GM10847 (cell line): Measurements from ENCODE around the gene UBN2.
A peak's percentile ranks its signal among the peaks of the same experiment; 100 is the strongest.

Source experiments
- POLR2A ChIP-seq: IDR thresholded peaks from 2 replicates; pipeline ENCODE4 v1.6.1; 2011; ENCODE audit not compliant: insufficient read length; ENCODE audit errors: extremely low read depth

UBN2 gene

GRCh38 chr7:139330333-139331030 lies 99.4 kb downstream of the UBN2 start:
- TF ChIP-seq POLR2A, result no peak

GRCh38 chr7:139332697-139333359 lies 101.8 kb downstream of the UBN2 start:
- TF ChIP-seq POLR2A, result no peak

- TF ChIP-seq POLR2A, result no peak
Observed at GRCh38 chr7:139334399-139335150, 103.5 kb downstream of the UBN2 start.

- no peak for TF ChIP-seq POLR2A
Observed at GRCh38 chr7:139339025-139339424, 108.0 kb downstream of the UBN2 start.

GRCh38 chr7:139339698-139340036 lies 108.6 kb downstream of the UBN2 start:
- TF ChIP-seq POLR2A, result no peak

GRCh38 chr7:139340037-139340807 lies 109.2 kb downstream of the UBN2 start:
- peak; percentile 23 for TF ChIP-seq POLR2A

- TF ChIP-seq POLR2A, result no peak
Observed at GRCh38 chr7:139340808-139341057, 109.7 kb downstream of the UBN2 start.

- peak; percentile 49 for TF ChIP-seq POLR2A
Observed at GRCh38 chr7:139341058-139341775, 110.2 kb downstream of the UBN2 start, which contains the start of gene FMC1. TSS of gene FMC1 (plus strand) at chr7:139341337. CDS start at chr7:139341385, 48 bp downstream.

- TF ChIP-seq POLR2A, result no peak
Observed at GRCh38 chr7:139341776-139342226, 110.8 kb downstream of the UBN2 start.

GRCh38 chr7:139345042-139345441 lies 114.0 kb downstream of the UBN2 start:
- no peak for TF ChIP-seq POLR2A

GRCh38 chr7:139351027-139351426 lies 120.0 kb downstream of the UBN2 start:
- no peak for TF ChIP-seq POLR2A

- TF ChIP-seq POLR2A, result no peak
Observed at GRCh38 chr7:139354729-139355128, 123.7 kb downstream of the UBN2 start.

- TF ChIP-seq POLR2A, result no peak
Observed at GRCh38 chr7:139355320-139355719, 124.3 kb downstream of the UBN2 start.
